Right lobe of liver (tissue), 6 donors: ENCODE data around the gene C19orf38. TPM values are rescaled to one million over a fixed set of nuclear protein-coding genes. Genes with fewer than 3 reads are reported as not detected.

Experiments
- ATAC-seq, 4 donors: fragments of 200-7000 bp; cut with Tn5 transposase; one replicate each; pipeline ENCODE4 v1.9.1; 2020; ENCODE audit warnings: mild to moderate bottlenecking in 4 of 4, moderate library complexity in 4 of 4
- DNase-seq, 3 donors: peaks; one replicate each; pipeline ENCODE4 v3.0.0-alpha.2; 2020
- H3K27ac ChIP-seq, 3 donors: fragments of 200-600 bp; one replicate each; pipeline ENCODE4 v1.8.0; 2022
- H3K27me3 ChIP-seq, 2 donors: fragments of 200-600 bp; one replicate each; pipeline ENCODE4 v1.8.0; 2022
- H3K36me3 ChIP-seq, 4 donors: fragments of 200-600 bp; sonication (generic) in 1 of 4; one replicate each; pipeline versions ENCODE4 v1.5.1 to v1.8.0; 2017 to 2022; ENCODE audit warnings: control low read depth in 1 of 4
- H3K4me1 ChIP-seq, 4 donors: fragments of 200-600 bp; sonication (generic) in 1 of 4; one replicate each; pipeline versions ENCODE4 v1.5.1 to v1.8.0; 2017 to 2022; ENCODE audit warnings: control low read depth in 1 of 4
- H3K4me3 ChIP-seq, 3 donors: fragments of 200-600 bp; one replicate each; pipeline ENCODE4 v1.8.0; 2022
- H3K9me3 ChIP-seq, 4 donors: fragments of 200-600 bp; sonication (generic) in 1 of 4; one replicate each; pipeline versions ENCODE4 v1.5.1 to v1.8.0; 2017 to 2022; ENCODE audit warnings: control low read depth in 1 of 4
- POLR2A ChIP-seq: fragments of 450-650 bp; IDR thresholded peaks from one replicate; pipeline ENCODE4 v1.6.1; 2017; ENCODE audit warnings: antibody characterized with exemption, mild to moderate bottlenecking
- WGBS: methylation state at CpG from one replicate; pipeline ENCODE4 v1.1.6; 2018; ENCODE audit warnings: low coverage, low lambda C conversion rate; ENCODE audit not compliant: insufficient coverage; ENCODE audit errors: missing lambda C conversion rate; 5-methylcytosine and 5-hydroxymethylcytosine counted together
- intact Hi-C, 2 donors: fragments of 100-400 bp; cut with DNase I; formaldehyde crosslinking; loops; one replicate each; pipeline versions ENCODE4 v1.11.2 to v1.14.1; 2022
- total RNA-seq, 6 experiments: library from RNA; depleted of rRNA in 2 of 6; stranded (reverse); fragments of >200 nt in 2 of 6; fragmentation: NEBNext Ultra II Directional in 3 of 6; extraction: Animal tissue kit (Norgen Biotek cat#: 25700) in 3 of 6; gene quantifications; one replicate each; pipeline versions ENCODE4 v1.1.0 to v1.2.4, GENCODE V29; 2016 to 2023
- TF ChIP-seq, protein P1 (sequence below), 4 donors: fragments of 200-600 bp in 3 of 4; fragments of 450-650 bp in 1 of 4; IDR thresholded peaks; one replicate each; pipeline versions ENCODE4 v1.5.1 to v1.8.0; 2016 to 2022; ENCODE audit warnings: antibody characterized with exemption in 4 of 4, mild to moderate bottlenecking in 2 of 4
- donor health status: DM: no; HTN: yes; CAD: no.
- donor health status: DM: no; HTN: no; CAD: no.
- donor health status: DM: no; HTN: no; CAD: no.
- donor health status: DM: no; HTN: yes; CAD: no.
- donor health status: DM: no; HTN: yes; CAD: no.

Gene C19orf38
- total RNA-seq, 6 experiments from 2014 or later, result 0.58 to 2.7 (median 1.4) TPM

DNA sequence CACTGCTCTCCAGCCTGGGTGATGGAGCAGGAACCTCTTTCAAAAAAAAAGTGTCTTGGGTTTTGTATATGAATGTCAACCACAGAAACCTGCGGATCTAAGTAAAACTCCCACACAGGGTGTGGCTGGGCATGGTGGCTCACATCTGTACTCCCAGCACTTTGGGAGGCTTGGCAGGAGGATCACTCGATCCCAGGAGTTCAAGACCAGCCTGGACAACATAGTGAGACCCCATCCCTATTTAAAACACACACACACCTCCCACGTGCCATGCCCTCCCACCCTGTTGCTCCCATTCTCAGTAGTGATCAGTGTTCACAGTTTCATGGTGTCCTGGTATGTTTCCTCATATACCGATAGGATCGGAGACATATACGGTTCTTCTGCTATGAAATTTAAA lies 21.4 kb upstream of the C19orf38 start:
- intact Hi-C loops, result no loop called here
- H3K4me1 ChIP-seq, result no peaks in the 10 kb centered on the region
- no peak overlapping the region for H3K4me3 ChIP-seq
- no peaks in the 10 kb centered on the region for H3K9me3 ChIP-seq
- WGBS, result 75% methylated on average over 2 of the region's 6 CpGs
- ATAC-seq (no peak), DNase-seq (no peak)
- no peaks in the 10 kb centered on the region for H3K27me3 ChIP-seq
- no peak overlapping the region for H3K27ac ChIP-seq
- no peak for TF ChIP-seq POLR2A
- TF ChIP-seq, protein P1, sequence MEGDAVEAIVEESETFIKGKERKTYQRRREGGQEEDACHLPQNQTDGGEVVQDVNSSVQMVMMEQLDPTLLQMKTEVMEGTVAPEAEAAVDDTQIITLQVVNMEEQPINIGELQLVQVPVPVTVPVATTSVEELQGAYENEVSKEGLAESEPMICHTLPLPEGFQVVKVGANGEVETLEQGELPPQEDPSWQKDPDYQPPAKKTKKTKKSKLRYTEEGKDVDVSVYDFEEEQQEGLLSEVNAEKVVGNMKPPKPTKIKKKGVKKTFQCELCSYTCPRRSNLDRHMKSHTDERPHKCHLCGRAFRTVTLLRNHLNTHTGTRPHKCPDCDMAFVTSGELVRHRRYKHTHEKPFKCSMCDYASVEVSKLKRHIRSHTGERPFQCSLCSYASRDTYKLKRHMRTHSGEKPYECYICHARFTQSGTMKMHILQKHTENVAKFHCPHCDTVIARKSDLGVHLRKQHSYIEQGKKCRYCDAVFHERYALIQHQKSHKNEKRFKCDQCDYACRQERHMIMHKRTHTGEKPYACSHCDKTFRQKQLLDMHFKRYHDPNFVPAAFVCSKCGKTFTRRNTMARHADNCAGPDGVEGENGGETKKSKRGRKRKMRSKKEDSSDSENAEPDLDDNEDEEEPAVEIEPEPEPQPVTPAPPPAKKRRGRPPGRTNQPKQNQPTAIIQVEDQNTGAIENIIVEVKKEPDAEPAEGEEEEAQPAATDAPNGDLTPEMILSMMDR (IDR thresholded peaks at IDR 0.05), result no peak
- peaks cover 0 to 68% (median 18%) of the 10 kb centered on the region in 4 donors for H3K36me3 ChIP-seq

DNA sequence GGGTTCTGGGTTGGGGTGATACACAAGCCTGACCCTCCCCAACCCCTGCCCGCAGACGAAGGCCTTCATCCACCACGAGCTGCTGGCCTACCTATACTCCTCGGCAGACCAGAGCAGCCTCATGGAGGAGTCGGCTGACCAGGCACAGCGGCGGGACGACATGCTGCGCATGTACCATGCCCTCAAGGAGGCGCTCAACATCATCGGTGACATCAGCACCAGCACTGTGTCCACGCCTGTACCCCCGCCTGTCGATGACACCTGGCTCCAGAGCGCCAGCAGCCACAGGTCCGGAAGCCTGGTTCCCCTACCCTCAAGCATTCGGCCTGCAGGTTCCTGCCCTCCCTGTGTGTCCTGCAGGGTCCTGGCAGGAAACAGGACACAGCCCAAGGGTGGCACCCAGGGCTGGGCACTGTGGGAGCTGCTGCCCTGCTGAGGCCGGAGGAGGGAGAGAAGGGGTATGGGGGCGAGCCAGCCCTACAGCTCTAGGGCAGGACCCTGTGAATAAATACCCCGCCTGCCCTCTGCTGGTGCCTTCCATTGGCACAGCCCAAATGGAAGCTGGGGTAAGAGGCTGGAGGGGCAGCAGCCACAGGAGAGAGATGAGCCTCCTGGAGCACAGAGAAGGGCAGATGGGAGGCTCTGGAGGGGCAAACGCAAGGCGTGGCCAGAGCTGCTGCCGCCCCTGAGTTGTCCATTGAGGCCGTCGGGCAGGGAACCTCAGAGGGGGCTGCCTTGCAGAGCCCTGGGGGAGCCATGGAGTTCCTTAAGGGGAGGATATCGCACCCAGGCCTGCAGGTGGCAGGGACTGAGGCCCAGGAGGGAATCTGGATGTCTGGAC lies 19.0 kb upstream of the C19orf38 start:
- Histone ChIP-seq H3K9me3 (no peaks in the 10 kb centered on the region), H3K4me3 (no peak overlapping the region), H3K4me1 (no peaks in the 10 kb centered on the region), H3K27me3 (no peaks in the 10 kb centered on the region), H3K27ac (no peak overlapping the region), H3K36me3 (peaks cover 0 to 72% (median 19%) of the 10 kb centered on the region in 4 donors)
- peak in 1 of 3 donors; percentile 59 for DNase-seq
- WGBS, result 87% methylated on average over 6 of the region's 26 CpGs
- ATAC-seq, result peak; percentile 4 to 33 (median 18)
- TF ChIP-seq POLR2A, result no peak
- TF ChIP-seq, protein P1 (IDR thresholded peaks at IDR 0.05), result peak in 1 of 4 donors; percentile 17
- intact Hi-C loops, result no loop called here

DNA sequence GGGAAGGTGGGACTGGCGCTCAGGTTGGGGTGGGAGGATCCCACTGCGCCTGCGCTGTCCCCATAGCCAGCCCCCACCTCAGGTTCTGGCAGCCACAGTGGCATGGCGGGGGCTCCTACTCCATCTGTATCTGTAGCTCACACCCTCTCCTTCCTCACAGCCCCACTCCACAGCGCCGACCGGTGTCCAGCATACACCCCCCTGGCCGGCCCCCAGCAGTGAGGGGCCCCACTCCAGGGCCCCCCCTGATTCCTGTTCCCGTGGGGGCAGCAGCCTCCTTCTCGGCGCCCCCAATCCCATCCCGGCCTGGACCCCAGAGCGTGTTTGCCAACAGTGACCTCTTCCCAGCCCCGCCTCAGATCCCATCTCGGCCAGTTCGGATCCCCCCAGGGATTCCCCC lies 18.2 kb upstream of the C19orf38 start:
- peak in 1 of 4 donors; percentile 3 for ATAC-seq
- intact Hi-C loops, result no loop called here
- Histone ChIP-seq H3K4me3 (no peak overlapping the region), H3K4me1 (no peaks in the 10 kb centered on the region), H3K9me3 (no peaks in the 10 kb centered on the region), H3K27ac (no peak overlapping the region), H3K36me3 (peaks cover 0 to 64% (median 17%) of the 10 kb centered on the region in 4 donors), H3K27me3 (no peaks in the 10 kb centered on the region)
- WGBS, result 80% methylated on average over 1 of the region's 16 CpGs
- peak in 1 of 3 donors; percentile 21 for DNase-seq
- no peak for TF ChIP-seq POLR2A

DNA sequence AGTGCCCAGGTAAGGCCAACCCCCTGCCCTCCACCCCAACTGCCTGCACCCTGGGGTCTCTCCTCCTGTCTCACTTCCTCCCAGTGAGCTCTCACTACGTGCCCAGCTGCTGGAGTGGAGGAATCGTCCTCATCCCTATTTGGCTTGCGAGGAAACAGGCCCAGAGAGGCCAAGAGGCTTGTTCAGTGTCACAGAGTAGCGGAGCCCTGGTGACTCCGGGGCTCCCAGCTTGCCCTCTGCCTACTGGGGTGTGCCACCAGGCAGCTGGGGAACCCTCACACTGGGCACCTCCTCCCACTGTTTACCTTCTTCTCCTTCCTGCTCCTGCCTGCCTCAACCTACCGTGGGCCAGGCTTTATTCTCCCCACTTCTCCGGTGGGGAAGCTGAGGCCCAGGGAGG lies 17.8 kb upstream of the C19orf38 start:
- 40% methylated on average over 2 of the region's 7 CpGs for WGBS
- Histone ChIP-seq H3K36me3 (peaks cover 0 to 60% (median 15%) of the 10 kb centered on the region in 4 donors), H3K9me3 (no peaks in the 10 kb centered on the region), H3K27me3 (no peaks in the 10 kb centered on the region), H3K27ac (no peak overlapping the region), H3K4me1 (no peaks in the 10 kb centered on the region), H3K4me3 (no peak overlapping the region)
- intact Hi-C loops, result no loop called here
- ATAC-seq (no peak), DNase-seq (no peak)
- TF ChIP-seq, protein P1 (IDR thresholded peaks at IDR 0.05), result no peak
- no peak for TF ChIP-seq POLR2A
